OCI-LY7 (cell line): ENCODE data around the gene ACSF2. TPM values are rescaled to one million over a fixed set of nuclear protein-coding genes. Genes with fewer than 3 reads are reported as not detected.
"Not testable (repeated sequence)": the region's sequence is repeated elsewhere in the genome, so short reads cannot be mapped to it uniquely, and the experiment has no call there.

Experiments used
- BruUV-seq: library from RNA; stranded (reverse); fragments of 400-500 nt; replicated peaks from 2 replicates; lab custom pipeline; 2021; lab: Mats Ljungman, UMichigan
- CTCF ChIA-PET: fragments of 300-600 bp; sonication (Branson Sonifier 250); formaldehyde crosslinking; loops from one replicate; lab custom pipeline; 2022; ENCODE audit warnings: antibody characterized with exemption; ENCODE audit not compliant: unreplicated experiment; lab: Charles Lee
- POLR2A ChIA-PET: fragments of 300-600 bp; sonication (Branson Sonifier 250); formaldehyde crosslinking; loops from one replicate; lab custom pipeline; 2022; ENCODE audit warnings: antibody characterized with exemption; lab: Charles Lee
- DNase-seq: peaks from one replicate; pipeline ENCODE4 v3.0.0-alpha.2; 2015; ENCODE audit warnings: low spot score
- H2AFZ ChIP-seq: fragments of 200-600 bp; sonication (generic), shearing (Covaris generic); 2 replicates; pipeline ENCODE4 v1.6.1; 2014; ENCODE audit warnings: mild to moderate bottlenecking, antibody characterized with exemption, low read length, moderate library complexity
- H3K27ac ChIP-seq: fragments of 200-600 bp; sonication (generic); 2 replicates; pipeline ENCODE4 v1.5.1; 2014; ENCODE audit warnings: mixed run types, low read depth, mild to moderate bottlenecking, moderate library complexity, low read length, inconsistent platforms; ENCODE audit not compliant: poor library complexity, severe bottlenecking
- H3K36me3 ChIP-seq: fragments of 200-600 bp; sonication (generic); 2 replicates; pipeline ENCODE4 v1.6.1; 2014; ENCODE audit warnings: mild to moderate bottlenecking, antibody characterized with exemption, low read length, moderate library complexity, mixed read lengths; ENCODE audit not compliant: insufficient read depth
- H3K4me1 ChIP-seq: fragments of 200-600 bp; sonication (generic); 2 replicates; pipeline ENCODE4 v1.5.1; 2014; ENCODE audit warnings: mild to moderate bottlenecking, low read length; ENCODE audit not compliant: insufficient read depth, poor library complexity, severe bottlenecking
- H3K4me2 ChIP-seq: fragments of 200-600 bp; sonication (generic); 2 replicates; pipeline ENCODE4 v1.6.1; 2014; ENCODE audit warnings: mild to moderate bottlenecking, low read length
- H3K4me3 ChIP-seq: fragments of 200-600 bp; sonication (generic); 2 replicates; pipeline ENCODE4 v1.5.1; 2014; ENCODE audit warnings: mild to moderate bottlenecking, low read depth, low read length; ENCODE audit not compliant: poor library complexity, severe bottlenecking
- H3K79me2 ChIP-seq: fragments of 200-600 bp; sonication (generic); 2 replicates; pipeline ENCODE4 v1.6.1; 2016; ENCODE audit warnings: low read depth, mild to moderate bottlenecking, low read length, moderate library complexity, mixed read lengths; ENCODE audit not compliant: insufficient read depth
- H3K9me2 ChIP-seq: fragments of 200-600 bp; sonication (generic); 2 replicates; pipeline ENCODE4 v1.6.1; 2016; ENCODE audit warnings: mild to moderate bottlenecking, low read length, mixed read lengths; ENCODE audit not compliant: insufficient read depth
- H3K9me3 ChIP-seq: fragments of 200-600 bp; sonication (generic); 2 replicates; pipeline ENCODE4 v1.6.1; 2014; ENCODE audit warnings: mild to moderate bottlenecking, mixed run types, low read length, mixed read lengths
- H4K20me1 ChIP-seq: fragments of 200-600 bp; sonication (generic); 2 replicates; pipeline ENCODE4 v1.6.1; 2014; ENCODE audit warnings: mild to moderate bottlenecking, antibody characterized with exemption, low read length, moderate library complexity, mixed read lengths; ENCODE audit not compliant: insufficient read depth
- EZH2phosphoT487 ChIP-seq: fragments of 200-600 bp; sonication (generic); IDR thresholded peaks from 2 replicates; pipeline ENCODE4 v1.6.1; 2018; ENCODE audit warnings: low read depth, borderline replicate concordance, mild to moderate bottlenecking, mixed run types, antibody characterized with exemption, low read length, moderate library complexity, mixed read lengths
- intact Hi-C: fragments of 100-400 bp; cut with micrococcal nuclease; formaldehyde crosslinking; loops from one replicate; pipeline ENCODE4 v1.10.0; 2022; ENCODE audit not compliant: unreplicated experiment
- total RNA-seq, 2 experiments: library from RNA; depleted of rRNA in 1 of 2; stranded (reverse); fragments of >200 nt in 1 of 2; shearing (Covaris generic) in 1 of 2; gene quantifications; 2 replicates each; pipeline ENCODE4 v1.2.3, GENCODE V29; 2014 to 2022
- TF ChIP-seq, protein P1 (sequence below): fragments of 200-600 bp; sonication (generic); conservative IDR thresholded peaks from 2 replicates; pipeline ENCODE4 v1.5.1; 2014; ENCODE audit warnings: mild to moderate bottlenecking, antibody characterized with exemption, low read length, moderate library complexity, mixed read lengths

Gene ACSF2
- total RNA-seq, 2 experiments from 2014 or later: 38.6 to 42.7 TPM

DNA sequence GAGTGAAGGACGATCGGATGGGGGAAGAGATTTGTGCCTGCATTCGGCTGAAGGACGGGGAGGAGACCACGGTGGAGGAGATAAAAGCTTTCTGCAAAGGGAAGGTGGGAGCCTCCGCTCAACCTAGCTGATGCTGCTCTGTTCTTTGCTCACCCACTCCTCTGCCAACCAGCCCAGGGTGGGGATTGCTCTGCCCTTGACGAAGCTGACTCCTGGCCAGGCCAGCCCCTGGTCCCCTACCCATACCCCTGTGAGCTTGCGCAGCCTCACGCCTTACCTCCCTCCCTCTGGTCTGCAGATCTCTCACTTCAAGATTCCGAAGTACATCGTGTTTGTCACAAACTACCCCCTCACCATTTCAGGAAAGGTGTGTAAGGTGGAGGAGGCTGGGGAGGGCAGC is 47.9 kb downstream of the ACSF2 start:
- CTCF ChIA-PET: no interaction called here
- DNase-seq: no peak
- no peaks in the 10 kb centered on the region for H3K36me3 ChIP-seq
- no peak overlapping the region for H3K27ac ChIP-seq
- BruUV-seq: TSS peak; percentile 77
- H4K20me1 ChIP-seq: no peaks in the 10 kb centered on the region
- no peaks in the 10 kb centered on the region for H3K79me2 ChIP-seq
- H3K4me3 ChIP-seq: no peak overlapping the region
- intact Hi-C loops: no loop called here
- no peak overlapping the region for H2AFZ ChIP-seq
- TF ChIP-seq, protein P1, sequence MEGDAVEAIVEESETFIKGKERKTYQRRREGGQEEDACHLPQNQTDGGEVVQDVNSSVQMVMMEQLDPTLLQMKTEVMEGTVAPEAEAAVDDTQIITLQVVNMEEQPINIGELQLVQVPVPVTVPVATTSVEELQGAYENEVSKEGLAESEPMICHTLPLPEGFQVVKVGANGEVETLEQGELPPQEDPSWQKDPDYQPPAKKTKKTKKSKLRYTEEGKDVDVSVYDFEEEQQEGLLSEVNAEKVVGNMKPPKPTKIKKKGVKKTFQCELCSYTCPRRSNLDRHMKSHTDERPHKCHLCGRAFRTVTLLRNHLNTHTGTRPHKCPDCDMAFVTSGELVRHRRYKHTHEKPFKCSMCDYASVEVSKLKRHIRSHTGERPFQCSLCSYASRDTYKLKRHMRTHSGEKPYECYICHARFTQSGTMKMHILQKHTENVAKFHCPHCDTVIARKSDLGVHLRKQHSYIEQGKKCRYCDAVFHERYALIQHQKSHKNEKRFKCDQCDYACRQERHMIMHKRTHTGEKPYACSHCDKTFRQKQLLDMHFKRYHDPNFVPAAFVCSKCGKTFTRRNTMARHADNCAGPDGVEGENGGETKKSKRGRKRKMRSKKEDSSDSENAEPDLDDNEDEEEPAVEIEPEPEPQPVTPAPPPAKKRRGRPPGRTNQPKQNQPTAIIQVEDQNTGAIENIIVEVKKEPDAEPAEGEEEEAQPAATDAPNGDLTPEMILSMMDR: no peak
- no peak for TF ChIP-seq EZH2phosphoT487
- H3K4me1 ChIP-seq: peaks cover 7% of the 10 kb centered on the region
- H3K9me3 ChIP-seq: no peaks in the 10 kb centered on the region
- no peaks in the 10 kb centered on the region for H3K9me2 ChIP-seq
- no peak overlapping the region for H3K4me2 ChIP-seq
- POLR2A ChIA-PET: no interaction called here

DNA sequence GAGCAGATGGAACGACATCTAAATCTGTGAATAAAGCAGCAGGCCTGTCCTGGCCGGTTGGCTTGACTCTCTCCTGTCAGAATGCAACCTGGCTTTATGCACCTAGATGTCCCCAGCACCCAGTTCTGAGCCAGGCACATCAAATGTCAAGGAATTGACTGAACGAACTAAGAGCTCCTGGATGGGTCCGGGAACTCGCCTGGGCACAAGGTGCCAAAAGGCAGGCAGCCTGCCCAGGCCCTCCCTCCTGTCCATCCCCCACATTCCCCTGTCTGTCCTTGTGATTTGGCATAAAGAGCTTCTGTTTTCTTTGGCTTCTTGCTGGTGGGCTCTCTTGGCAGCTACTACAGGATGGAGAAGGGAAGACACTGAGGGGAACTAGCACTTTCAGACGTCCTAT is 48.5 kb downstream of the ACSF2 start:
- TF ChIP-seq, protein P1: no peak
- no peak for TF ChIP-seq EZH2phosphoT487
- no peak overlapping the region for H3K4me3 ChIP-seq
- no peak overlapping the region for H3K4me2 ChIP-seq
- CTCF ChIA-PET: no interaction called here
- no peak overlapping the region for H3K27ac ChIP-seq
- H3K4me1 ChIP-seq: peaks cover 8% of the 10 kb centered on the region
- POLR2A ChIA-PET: no interaction called here
- peaks cover 3% of the 10 kb centered on the region; the same call in 1 of the 2 replicates for H3K79me2 ChIP-seq
- BruUV-seq: no TSS peak
- no peaks in the 10 kb centered on the region for H3K36me3 ChIP-seq
- H2AFZ ChIP-seq: no peak overlapping the region
- no peaks in the 10 kb centered on the region for H4K20me1 ChIP-seq
- no peak for DNase-seq
- H3K9me2 ChIP-seq: no peaks in the 10 kb centered on the region
- no peaks in the 10 kb centered on the region for H3K9me3 ChIP-seq
- intact Hi-C loops: no loop called here

GRCh38 chr17:50475362-50475761 is 49.3 kb downstream of the ACSF2 start:
- Histone ChIP-seq H4K20me1 (no peaks in the 10 kb centered on the region), H3K4me2 (no peak overlapping the region), H3K36me3 (no peaks in the 10 kb centered on the region), H2AFZ (no peak overlapping the region), H3K4me1 (peaks cover 16% of the 10 kb centered on the region), H3K27ac (no peak overlapping the region), H3K9me2 (no peaks in the 10 kb centered on the region), H3K79me2 (peaks cover 3% of the 10 kb centered on the region; the same call in 1 of the 2 replicates), H3K9me3 (no peaks in the 10 kb centered on the region), H3K4me3 (no peak overlapping the region)
- intact Hi-C loops: loop anchor here (5.0 kb wide), 1 partner anchor 128 kb away; the partner anchor contains the start of gene XYLT2
- ChIA-PET CTCF (no interaction called here), POLR2A (no interaction called here)
- TF ChIP-seq EZH2phosphoT487: no peak
- TF ChIP-seq, protein P1: no peak
- no TSS peak for BruUV-seq
- no peak for DNase-seq

GRCh38 chr17:50475775-50476544 is 49.9 kb downstream of the ACSF2 start:
- H3K4me3 ChIP-seq, H2AFZ ChIP-seq, H4K20me1 ChIP-seq, BruUV-seq, H3K9me2 ChIP-seq, DNase-seq, POLR2A ChIA-PET, H3K4me2 ChIP-seq, H3K79me2 ChIP-seq, CTCF ChIA-PET, H3K9me3 ChIP-seq, H3K27ac ChIP-seq, H3K36me3 ChIP-seq: not testable (repeated sequence)
- H3K4me1 ChIP-seq: peaks cover 16% of the 10 kb centered on the region
- intact Hi-C loops: loop anchor here (5.0 kb wide), 1 partner anchor 129 kb away; the partner anchor contains the start of gene XYLT2
